C4-2B (cell line): ENCODE data around the gene C10orf53.

Experiments
- ZFX ChIP-seq: fragments of 450-650 bp; IDR thresholded peaks from 2 replicates; pipeline ENCODE4 v1.6.1; 2017
- TF ChIP-seq, protein P1 (sequence below): fragments of 450-650 bp; conservative IDR thresholded peaks from 2 replicates; pipeline ENCODE4 v1.5.1; 2017; ENCODE audit warnings: mild to moderate bottlenecking

GRCh38 chr10:49651917-49652316, 27.5 kb upstream of the C10orf53 start:
- TF ChIP-seq, protein P1, sequence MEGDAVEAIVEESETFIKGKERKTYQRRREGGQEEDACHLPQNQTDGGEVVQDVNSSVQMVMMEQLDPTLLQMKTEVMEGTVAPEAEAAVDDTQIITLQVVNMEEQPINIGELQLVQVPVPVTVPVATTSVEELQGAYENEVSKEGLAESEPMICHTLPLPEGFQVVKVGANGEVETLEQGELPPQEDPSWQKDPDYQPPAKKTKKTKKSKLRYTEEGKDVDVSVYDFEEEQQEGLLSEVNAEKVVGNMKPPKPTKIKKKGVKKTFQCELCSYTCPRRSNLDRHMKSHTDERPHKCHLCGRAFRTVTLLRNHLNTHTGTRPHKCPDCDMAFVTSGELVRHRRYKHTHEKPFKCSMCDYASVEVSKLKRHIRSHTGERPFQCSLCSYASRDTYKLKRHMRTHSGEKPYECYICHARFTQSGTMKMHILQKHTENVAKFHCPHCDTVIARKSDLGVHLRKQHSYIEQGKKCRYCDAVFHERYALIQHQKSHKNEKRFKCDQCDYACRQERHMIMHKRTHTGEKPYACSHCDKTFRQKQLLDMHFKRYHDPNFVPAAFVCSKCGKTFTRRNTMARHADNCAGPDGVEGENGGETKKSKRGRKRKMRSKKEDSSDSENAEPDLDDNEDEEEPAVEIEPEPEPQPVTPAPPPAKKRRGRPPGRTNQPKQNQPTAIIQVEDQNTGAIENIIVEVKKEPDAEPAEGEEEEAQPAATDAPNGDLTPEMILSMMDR, result no peak
- TF ChIP-seq ZFX, result no peak
